HepG2 (cell line): ENCODE data around the gene MLST8. TPM values are rescaled to one million over a fixed set of nuclear protein-coding genes. Genes with fewer than 3 reads are reported as not detected.

Source experiments
- AGO1 ChIP-seq: fragments of 200-400 bp; formaldehyde crosslinking; IDR thresholded peaks from 2 replicates; pipeline ENCODE4 v1.6.1; 2017; ENCODE audit warnings: mild to moderate bottlenecking, low read depth, low read length, moderate library complexity; ENCODE audit not compliant: poor library complexity, severe bottlenecking
- AGO2 ChIP-seq: fragments of 200-400 bp; formaldehyde crosslinking; optimal IDR thresholded peaks from 2 replicates; pipeline ENCODE3; 2017; ENCODE audit warnings: mild to moderate bottlenecking, low read depth, low read length, moderate library complexity
- ARID5B ChIP-seq: IDR thresholded peaks from 2 replicates; pipeline ENCODE4 v1.4.0; 2020; ENCODE audit warnings: mild to moderate bottlenecking, missing genetic modification reagents
- ATF1 ChIP-seq: IDR thresholded peaks from 2 replicates; pipeline ENCODE4 v1.6.1; 2016; ENCODE audit warnings: mild to moderate bottlenecking, control low read depth
- CBFB ChIP-seq: sonication (generic); formaldehyde crosslinking; IDR thresholded peaks from 2 replicates; pipeline ENCODE4 v1.4.0; 2020; ENCODE audit warnings: missing genetic modification reagents
- ERF ChIP-seq: IDR thresholded peaks from 2 replicates; pipeline ENCODE4 v1.6.1; 2018; ENCODE audit warnings: missing biosample characterization, missing genetic modification reagents
- FOSL2 ChIP-seq: sonication (generic); formaldehyde crosslinking; IDR thresholded peaks from 2 replicates; pipeline ENCODE4 v1.4.0; 2020; ENCODE audit warnings: missing genetic modification reagents
- HOXA3 ChIP-seq: sonication (generic); formaldehyde crosslinking; IDR thresholded peaks from 2 replicates; pipeline ENCODE4 v1.5.0; 2020; ENCODE audit warnings: missing genetic modification reagents
- MBNL3 ChIP-seq: fragments of 250-450 bp; sonication (Bioruptor Pico); conservative IDR thresholded peaks from 2 replicates; pipeline ENCODE4 v1.8.0; 2022; ENCODE audit warnings: mild to moderate bottlenecking, inconsistent platforms
- NR2C2 ChIP-seq: sonication (generic); formaldehyde crosslinking; IDR thresholded peaks from 2 replicates; pipeline ENCODE4 v1.4.0; 2020; ENCODE audit warnings: missing genetic modification reagents, mild to moderate bottlenecking, moderate library complexity, borderline replicate concordance
- PAWR ChIP-seq: sonication (generic); formaldehyde crosslinking; IDR thresholded peaks from 2 replicates; pipeline ENCODE4 v1.4.0; 2020; ENCODE audit warnings: missing genetic modification reagents, mild to moderate bottlenecking, borderline replicate concordance
- SMAD3 ChIP-seq: sonication (generic); formaldehyde crosslinking; IDR thresholded peaks from 2 replicates; pipeline ENCODE4 v1.4.0; 2020; ENCODE audit warnings: missing genetic modification reagents
- SOX5 ChIP-seq: IDR thresholded peaks from 2 replicates; pipeline ENCODE4 v1.6.1; 2016; ENCODE audit warnings: borderline replicate concordance
- STAT5B ChIP-seq: sonication (generic); formaldehyde crosslinking; IDR thresholded peaks from 2 replicates; pipeline ENCODE4 v1.4.0; 2020; ENCODE audit warnings: missing genetic modification reagents
- TCF7L2 ChIP-seq: IDR thresholded peaks from 2 replicates; pipeline ENCODE4 v1.6.1; 2011; ENCODE audit warnings: mild to moderate bottlenecking, low read depth, low read length, moderate library complexity
- XRCC5 ChIP-seq: fragments of 200-400 bp; formaldehyde crosslinking; optimal IDR thresholded peaks from 2 replicates; pipeline ENCODE3; 2017; ENCODE audit warnings: mild to moderate bottlenecking, low read length
- ZNF572 ChIP-seq: sonication (generic); formaldehyde crosslinking; IDR thresholded peaks from 2 replicates; pipeline ENCODE4 v1.5.1; 2020; ENCODE audit warnings: mild to moderate bottlenecking, missing genetic modification reagents
- ZNF772 ChIP-seq: sonication (generic); formaldehyde crosslinking; IDR thresholded peaks from 2 replicates; pipeline ENCODE4 v1.5.0; 2020; ENCODE audit warnings: mild to moderate bottlenecking, missing genetic modification reagents
- ZNF788 ChIP-seq: sonication (generic); formaldehyde crosslinking; IDR thresholded peaks from 2 replicates; pipeline ENCODE4 v1.5.0; 2020; ENCODE audit warnings: mild to moderate bottlenecking, missing genetic modification reagents, borderline replicate concordance
- ZNF792 ChIP-seq: IDR thresholded peaks from 2 replicates; pipeline ENCODE4 v1.6.1; 2016
- polyA plus RNA-seq, 8 experiments: library from polyadenylated mRNA; depleted of rRNA in 3 of 8; stranded (reverse) in 7 of 8; unstranded in 1 of 8; fragments of >200 nt; fragmentation: Illumina TruSeq in 4 of 8; extraction: Trizol in 4 of 8; gene quantifications; 2 replicates each; pipeline versions ENCODE4 v1.2.1 to v1.2.3, GENCODE V29; 2011 to 2016; ENCODE audit warnings: low read depth in 4 of 8, missing spikeins in 1 of 8, mixed read lengths in 1 of 8; ENCODE audit not compliant: insufficient read depth in 1 of 8
- total RNA-seq, 5 experiments: library from RNA; depleted of rRNA; stranded (reverse); fragments of >200 nt; fragmentation: Illumina TruSeq; extraction: Trizol; gene quantifications; 2 replicates each; pipeline ENCODE4 v1.2.3, GENCODE V29; 2016; ENCODE audit warnings: low read depth in 1 of 5
- TF ChIP-seq, protein P1 (sequence below): sonication (generic); formaldehyde crosslinking; conservative IDR thresholded peaks from 2 replicates; pipeline ENCODE4 v1.8.0; 2022; ENCODE audit warnings: low read depth, missing genetic modification reagents
- TF ChIP-seq, protein P2 (sequence below): sonication (generic); formaldehyde crosslinking; IDR thresholded peaks from 2 replicates; pipeline ENCODE4 v1.4.0; 2020; ENCODE audit warnings: mild to moderate bottlenecking, missing genetic modification reagents
- TF ChIP-seq, protein P3 (sequence below): sonication (generic); formaldehyde crosslinking; IDR thresholded peaks from 2 replicates; pipeline ENCODE4 v1.8.0; 2022; ENCODE audit warnings: mild to moderate bottlenecking, missing genetic modification reagents; ENCODE audit not compliant: insufficient replicate concordance

Gene MLST8
- total and polyA plus RNA-seq, 2 of the 13 experiments (the other 11 are each of a cell fraction or from before 2014, with no cell fraction given): 30.8 to 72.7 TPM

DNA sequence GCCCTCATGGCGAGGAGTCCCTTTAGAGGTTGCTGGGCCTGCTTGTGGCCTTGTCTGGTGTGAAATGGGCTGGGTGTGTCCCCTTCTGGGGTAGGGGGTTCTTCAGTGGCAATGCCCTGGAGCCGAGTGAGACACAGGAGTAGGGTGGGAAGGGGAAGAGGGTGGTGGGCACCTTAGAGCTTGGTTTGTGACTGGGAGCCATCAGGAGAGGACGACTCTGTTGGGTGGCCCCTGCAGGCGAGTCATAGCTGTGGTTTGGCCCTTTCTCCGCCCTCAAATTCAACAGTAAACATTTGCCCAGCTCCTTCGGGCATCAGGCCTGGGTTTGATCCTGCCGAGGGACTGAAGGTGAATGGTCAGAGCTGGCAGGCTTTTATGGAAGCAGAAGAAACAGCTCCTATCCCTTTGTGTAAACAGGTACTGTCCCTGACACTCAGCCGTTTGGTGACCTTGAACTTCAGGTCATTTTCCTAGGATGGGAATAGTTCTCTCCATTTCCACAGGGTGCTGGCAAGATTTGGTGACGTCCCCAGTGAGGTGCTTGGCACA lies 21.1 kb downstream of the MLST8 start (continued):
- TF ChIP-seq NR2C2 (CRISPR knock-in tag): peak; percentile 54; the same call in 1 of the 2 replicates
- no peak for TF ChIP-seq PAWR (CRISPR knock-in tag)
- peak; percentile 83 for TF ChIP-seq ARID5B
- TF ChIP-seq AGO2: no peak
- TF ChIP-seq SOX5 (CRISPR knock-in tag): peak; percentile 68; the same call in 1 of the 2 replicates
- TF ChIP-seq, protein P1, sequence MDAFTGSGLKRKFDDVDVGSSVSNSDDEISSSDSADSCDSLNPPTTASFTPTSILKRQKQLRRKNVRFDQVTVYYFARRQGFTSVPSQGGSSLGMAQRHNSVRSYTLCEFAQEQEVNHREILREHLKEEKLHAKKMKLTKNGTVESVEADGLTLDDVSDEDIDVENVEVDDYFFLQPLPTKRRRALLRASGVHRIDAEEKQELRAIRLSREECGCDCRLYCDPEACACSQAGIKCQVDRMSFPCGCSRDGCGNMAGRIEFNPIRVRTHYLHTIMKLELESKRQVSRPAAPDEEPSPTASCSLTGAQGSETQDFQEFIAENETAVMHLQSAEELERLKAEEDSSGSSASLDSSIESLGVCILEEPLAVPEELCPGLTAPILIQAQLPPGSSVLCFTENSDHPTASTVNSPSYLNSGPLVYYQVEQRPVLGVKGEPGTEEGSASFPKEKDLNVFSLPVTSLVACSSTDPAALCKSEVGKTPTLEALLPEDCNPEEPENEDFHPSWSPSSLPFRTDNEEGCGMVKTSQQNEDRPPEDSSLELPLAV: no peak
- no peak for TF ChIP-seq ZNF772
- TF ChIP-seq TCF7L2: 0 out of 2 replicates have a peak, but pooled peaks have one; percentile 24
- peak; percentile 43 for TF ChIP-seq XRCC5
- peak; percentile 38; the same call in 1 of the 2 replicates for TF ChIP-seq SMAD3
- peak; percentile 58; the same call in 1 of the 2 replicates for TF ChIP-seq HOXA3 (CRISPR knock-in tag)
- no peak for TF ChIP-seq MBNL3 (CRISPR knock-in tag)
- peak; percentile 81; the same call in 1 of the 2 replicates for TF ChIP-seq ERF (CRISPR knock-in tag)
- peak; percentile 92 for TF ChIP-seq ZNF792 (CRISPR knock-in tag)
- no peak for TF ChIP-seq AGO1
- peak; percentile 61 for TF ChIP-seq FOSL2 (CRISPR knock-in tag)
- TF ChIP-seq, protein P2, sequence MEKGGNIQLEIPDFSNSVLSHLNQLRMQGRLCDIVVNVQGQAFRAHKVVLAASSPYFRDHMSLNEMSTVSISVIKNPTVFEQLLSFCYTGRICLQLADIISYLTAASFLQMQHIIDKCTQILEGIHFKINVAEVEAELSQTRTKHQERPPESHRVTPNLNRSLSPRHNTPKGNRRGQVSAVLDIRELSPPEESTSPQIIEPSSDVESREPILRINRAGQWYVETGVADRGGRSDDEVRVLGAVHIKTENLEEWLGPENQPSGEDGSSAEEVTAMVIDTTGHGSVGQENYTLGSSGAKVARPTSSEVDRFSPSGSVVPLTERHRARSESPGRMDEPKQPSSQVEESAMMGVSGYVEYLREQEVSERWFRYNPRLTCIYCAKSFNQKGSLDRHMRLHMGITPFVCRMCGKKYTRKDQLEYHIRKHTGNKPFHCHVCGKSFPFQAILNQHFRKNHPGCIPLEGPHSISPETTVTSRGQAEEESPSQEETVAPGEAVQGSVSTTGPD (CRISPR knock-in tag): peak; percentile 44; the same call in 1 of the 2 replicates
- peak; percentile 88 for TF ChIP-seq CBFB
- TF ChIP-seq ZNF788 (CRISPR knock-in tag): peak; percentile 29; the same call in 1 of the 2 replicates
- TF ChIP-seq, protein P3, sequence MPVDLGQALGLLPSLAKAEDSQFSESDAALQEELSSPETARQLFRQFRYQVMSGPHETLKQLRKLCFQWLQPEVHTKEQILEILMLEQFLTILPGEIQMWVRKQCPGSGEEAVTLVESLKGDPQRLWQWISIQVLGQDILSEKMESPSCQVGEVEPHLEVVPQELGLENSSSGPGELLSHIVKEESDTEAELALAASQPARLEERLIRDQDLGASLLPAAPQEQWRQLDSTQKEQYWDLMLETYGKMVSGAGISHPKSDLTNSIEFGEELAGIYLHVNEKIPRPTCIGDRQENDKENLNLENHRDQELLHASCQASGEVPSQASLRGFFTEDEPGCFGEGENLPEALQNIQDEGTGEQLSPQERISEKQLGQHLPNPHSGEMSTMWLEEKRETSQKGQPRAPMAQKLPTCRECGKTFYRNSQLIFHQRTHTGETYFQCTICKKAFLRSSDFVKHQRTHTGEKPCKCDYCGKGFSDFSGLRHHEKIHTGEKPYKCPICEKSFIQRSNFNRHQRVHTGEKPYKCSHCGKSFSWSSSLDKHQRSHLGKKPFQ: no peak
- TF ChIP-seq ZNF572 (CRISPR knock-in tag): no peak
- TF ChIP-seq STAT5B (CRISPR knock-in tag): no peak
- TF ChIP-seq ATF1 (CRISPR knock-in tag): no peak
